ENCODE data around the gene CEP164. TPM values are rescaled to one million over a fixed set of nuclear protein-coding genes. Genes with fewer than 3 reads are reported as not detected.

The CEP164 gene
- total RNA-seq, 1 donor from 2014 or later: 41.2 TPM

- H3K9me3 Mint-ChIP-seq: no peaks in the 10 kb centered on the region
- no peak overlapping the region for H3K27ac Mint-ChIP-seq (ENCODE audit: unreplicated experiment)
- H3K4me1 Mint-ChIP-seq: no peaks in the 10 kb centered on the region
- no peaks in the 10 kb centered on the region for H3K27me3 Mint-ChIP-seq (ENCODE audit: low read depth)
- no peaks in the 10 kb centered on the region for H3K36me3 Mint-ChIP-seq (ENCODE audit: low read depth)
- no peak for TF ChIP-seq CTCF (conservative IDR thresholded peaks at IDR 0.05)
- no peak for DNase-seq (ENCODE audit: low read depth, low spot score)
- no peak overlapping the region for H3K4me3 Mint-ChIP-seq
Measured at GRCh38 chr11:117461396-117462182, 133.9 kb downstream of the CEP164 start.

DNA sequence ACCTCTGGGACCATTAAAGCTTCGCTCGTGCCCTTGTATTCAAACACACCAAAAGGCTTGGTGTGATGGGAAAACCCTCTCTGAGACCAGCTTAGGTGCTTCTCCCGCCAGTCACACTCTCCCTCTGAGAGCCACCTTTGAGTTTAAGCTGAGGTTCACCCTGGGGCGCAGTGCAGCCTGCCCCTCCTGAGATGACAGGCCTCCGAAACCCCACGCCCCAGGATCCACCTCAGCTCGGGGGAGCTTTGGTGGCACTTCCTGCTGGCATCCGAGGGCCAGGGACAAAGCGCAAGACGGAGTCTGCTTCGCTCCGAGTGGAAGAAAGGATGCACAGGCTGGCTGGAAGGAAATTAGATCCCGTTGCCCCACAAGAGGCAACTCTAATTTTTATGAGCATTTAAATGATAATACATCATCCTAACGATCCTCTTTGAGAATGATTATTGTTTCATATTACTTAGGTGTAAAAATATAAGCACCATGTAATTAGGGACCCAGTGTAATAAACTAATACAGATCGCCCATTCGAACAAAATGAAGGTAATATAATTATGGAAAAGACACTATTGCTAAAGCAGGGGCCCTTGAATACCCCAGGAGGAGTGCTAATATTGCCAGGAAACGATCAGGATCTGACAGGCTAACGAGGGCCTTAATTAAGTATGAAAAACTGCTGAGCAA, 134.7 kb downstream of the CEP164 start:
- H3K4me1 Mint-ChIP-seq: no peaks in the 10 kb centered on the region
- no peaks in the 10 kb centered on the region for H3K9me3 Mint-ChIP-seq
- no peak for DNase-seq (ENCODE audit: low read depth, low spot score)
- no peaks in the 10 kb centered on the region for H3K27me3 Mint-ChIP-seq (ENCODE audit: low read depth)
- no peak overlapping the region for H3K27ac Mint-ChIP-seq (ENCODE audit: unreplicated experiment)
- H3K36me3 Mint-ChIP-seq (ENCODE audit: low read depth): no peaks in the 10 kb centered on the region
- H3K4me3 Mint-ChIP-seq: no peak overlapping the region
- no peak for TF ChIP-seq CTCF (conservative IDR thresholded peaks at IDR 0.05)

DNA sequence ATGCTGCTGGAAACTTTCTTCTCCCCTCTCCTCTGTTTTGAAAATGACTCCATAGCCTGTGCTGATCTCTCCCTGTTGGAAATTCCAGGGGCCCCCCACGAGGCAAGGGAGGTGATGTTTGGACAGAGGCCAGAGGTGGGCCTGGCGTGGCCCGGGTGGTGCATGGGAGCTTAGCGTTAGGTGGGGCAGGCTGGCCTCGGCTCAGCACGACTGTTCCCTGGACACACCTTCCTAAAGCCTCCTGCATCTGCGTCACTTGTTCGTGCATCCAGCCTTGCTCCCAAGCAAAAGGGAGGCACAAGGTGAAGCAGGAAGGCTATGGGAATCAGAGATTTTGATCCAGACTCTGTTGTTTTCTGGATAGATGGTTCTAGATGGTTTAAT, 135.2 kb downstream of the CEP164 start:
- H3K36me3 Mint-ChIP-seq (ENCODE audit: low read depth): no peaks in the 10 kb centered on the region
- TF ChIP-seq CTCF (conservative IDR thresholded peaks at IDR 0.05): no peak
- H3K27ac Mint-ChIP-seq (ENCODE audit: unreplicated experiment): no peak overlapping the region
- no peak for DNase-seq (ENCODE audit: low read depth, low spot score)
- no peaks in the 10 kb centered on the region for H3K4me1 Mint-ChIP-seq
- no peaks in the 10 kb centered on the region for H3K27me3 Mint-ChIP-seq (ENCODE audit: low read depth)
- no peaks in the 10 kb centered on the region for H3K9me3 Mint-ChIP-seq
- H3K4me3 Mint-ChIP-seq: no peak overlapping the region

Other genes starting within 250 kb of the CEP164 start
- gene SIK3, start 229.4 kb upstream of the CEP164 start, total RNA-seq: 39.7 and 40.1 TPM in 2 replicates
- gene PAFAH1B2, start 183.6 kb upstream of the CEP164 start, total RNA-seq: 132 and 134 TPM in 2 replicates
- gene SIDT2, start 149.1 kb upstream of the CEP164 start, total RNA-seq: 33.5 and 37.6 TPM in 2 replicates
- gene TAGLN, start 128.5 kb upstream of the CEP164 start, total RNA-seq: 6.4 and 7.7 TPM in 2 replicates
- gene PCSK7, start 95.8 kb upstream of the CEP164 start, total RNA-seq: 49.7 and 53.1 TPM in 2 replicates
- gene RNF214, start 95.2 kb upstream of the CEP164 start, total RNA-seq: 47.2 and 47.5 TPM in 2 replicates
- gene BACE1-AS, start 36.5 kb upstream of the CEP164 start, total RNA-seq: 17.6 and 18.1 TPM in 2 replicates
- gene BACE1, start 11.6 kb upstream of the CEP164 start, total RNA-seq: 30.4 and 30.7 TPM in 2 replicates

Measured in neural crest cell (in vitro differentiated cells).